Activated naive CD8-positive, alpha-beta T cell treated with anti-CD3 and anti-CD28 coated beads, Interleukin-2, amount 50 U/mL, for 24 hours (primary cell): ENCODE results near the gene RPS6KA2.

ENCODE experiments used
- ATAC-seq: fragments of 150-1000 bp; cut with Tn5 transposase; one replicate; pipeline ENCODE4 v1.10.0; 2021
- DNase-seq: peaks from one replicate; pipeline ENCODE4 v3.0.0; 2021
- H3K27ac Mint-ChIP-seq: one replicate; pipeline ENCODE4 v1.8.0; 2021; ENCODE audit warnings: mild to moderate bottlenecking, mixed read lengths
- H3K27me3 Mint-ChIP-seq: one replicate; pipeline ENCODE4 v1.8.0; 2021; ENCODE audit warnings: mixed read lengths
- H3K36me3 Mint-ChIP-seq: one replicate; pipeline ENCODE4 v1.8.0; 2021; ENCODE audit warnings: low read depth, mixed read lengths
- H3K4me1 Mint-ChIP-seq: one replicate; pipeline ENCODE4 v1.8.0; 2021; ENCODE audit warnings: mixed read lengths
- H3K4me3 Mint-ChIP-seq: one replicate; pipeline ENCODE4 v1.8.0; 2021; ENCODE audit warnings: mild to moderate bottlenecking, moderate library complexity, mixed read lengths
- H3K9me3 Mint-ChIP-seq: one replicate; pipeline ENCODE4 v1.8.0; 2021; ENCODE audit warnings: mixed read lengths

Gene RPS6KA2

GRCh38 chr6:166661327-166662085 lies 34.5 kb upstream of the RPS6KA2 start:
- ATAC-seq (no peak), DNase-seq (no peak)
- peaks cover 11% of the 10 kb centered on the region for H3K4me1 Mint-ChIP-seq
- no peaks in the 10 kb centered on the region for H3K36me3 Mint-ChIP-seq
- peaks cover 27% of the 10 kb centered on the region for H3K27me3 Mint-ChIP-seq
- H3K4me3 Mint-ChIP-seq, result no peak overlapping the region
- no peak overlapping the region for H3K27ac Mint-ChIP-seq
- H3K9me3 Mint-ChIP-seq, result no peaks in the 10 kb centered on the region

- no peaks in the 10 kb centered on the region for H3K36me3 Mint-ChIP-seq
- H3K27ac Mint-ChIP-seq, result no peak overlapping the region
- H3K4me1 Mint-ChIP-seq, result peaks cover 12% of the 10 kb centered on the region
- H3K27me3 Mint-ChIP-seq, result peaks cover 30% of the 10 kb centered on the region
- H3K4me3 Mint-ChIP-seq, result no peak overlapping the region
- DNase-seq (no peak), ATAC-seq (no peak)
- H3K9me3 Mint-ChIP-seq, result no peaks in the 10 kb centered on the region
Observed at GRCh38 chr6:166660157-166660688, 33.2 kb upstream of the RPS6KA2 start.

GRCh38 chr6:166659581-166659980 lies 32.5 kb upstream of the RPS6KA2 start:
- H3K9me3 Mint-ChIP-seq, result no peaks in the 10 kb centered on the region
- H3K4me1 Mint-ChIP-seq, result peaks cover 12% of the 10 kb centered on the region
- H3K36me3 Mint-ChIP-seq, result no peaks in the 10 kb centered on the region
- peaks cover 30% of the 10 kb centered on the region for H3K27me3 Mint-ChIP-seq
- no peak overlapping the region for H3K27ac Mint-ChIP-seq
- ATAC-seq (no peak), DNase-seq (no peak)
- no peak overlapping the region for H3K4me3 Mint-ChIP-seq

- Mint-ChIP-seq H3K4me3 (no peak overlapping the region), H3K9me3 (no peaks in the 10 kb centered on the region), H3K27me3 (peaks cover 30% of the 10 kb centered on the region), H3K36me3 (no peaks in the 10 kb centered on the region), H3K4me1 (peaks cover 12% of the 10 kb centered on the region), H3K27ac (no peak overlapping the region)
- ATAC-seq, result no peak
- no peak for DNase-seq
Observed at GRCh38 chr6:166658792-166659150, 31.7 kb upstream of the RPS6KA2 start.

GRCh38 chr6:166658115-166658791 lies 31.2 kb upstream of the RPS6KA2 start:
- no peaks in the 10 kb centered on the region for H3K36me3 Mint-ChIP-seq
- DNase-seq (no peak), ATAC-seq (no peak)
- H3K27ac Mint-ChIP-seq, result no peak overlapping the region
- peaks cover 30% of the 10 kb centered on the region for H3K27me3 Mint-ChIP-seq
- H3K9me3 Mint-ChIP-seq, result no peaks in the 10 kb centered on the region
- no peak overlapping the region for H3K4me3 Mint-ChIP-seq
- peaks cover 12% of the 10 kb centered on the region for H3K4me1 Mint-ChIP-seq

- no peak overlapping the region for H3K27ac Mint-ChIP-seq
- H3K4me1 Mint-ChIP-seq, result peaks cover 12% of the 10 kb centered on the region
- H3K36me3 Mint-ChIP-seq, result no peaks in the 10 kb centered on the region
- H3K9me3 Mint-ChIP-seq, result no peaks in the 10 kb centered on the region
- no peak for DNase-seq
- peaks cover 28% of the 10 kb centered on the region for H3K27me3 Mint-ChIP-seq
- ATAC-seq, result no peak
- peak overlapping the region; percentile 4 for H3K4me3 Mint-ChIP-seq
Observed at GRCh38 chr6:166657531-166657930, 30.5 kb upstream of the RPS6KA2 start.

GRCh38 chr6:166656230-166657151 lies 29.4 kb upstream of the RPS6KA2 start:
- H3K27ac Mint-ChIP-seq, result no peak overlapping the region
- H3K9me3 Mint-ChIP-seq, result no peaks in the 10 kb centered on the region
- H3K4me3 Mint-ChIP-seq, result peak overlapping the region; percentile 4
- peaks cover 12% of the 10 kb centered on the region for H3K4me1 Mint-ChIP-seq
- DNase-seq (no peak), ATAC-seq (no peak)
- no peaks in the 10 kb centered on the region for H3K36me3 Mint-ChIP-seq
- H3K27me3 Mint-ChIP-seq, result peaks cover 26% of the 10 kb centered on the region

GRCh38 chr6:166655713-166656229 lies 28.7 kb upstream of the RPS6KA2 start:
- Mint-ChIP-seq H3K27ac (no peak overlapping the region), H3K4me3 (no peak overlapping the region), H3K27me3 (peaks cover 26% of the 10 kb centered on the region), H3K36me3 (no peaks in the 10 kb centered on the region), H3K4me1 (peaks cover 12% of the 10 kb centered on the region), H3K9me3 (no peaks in the 10 kb centered on the region)
- DNase-seq (no peak), ATAC-seq (no peak)

GRCh38 chr6:166655251-166655650 lies 28.2 kb upstream of the RPS6KA2 start:
- H3K9me3 Mint-ChIP-seq, result no peaks in the 10 kb centered on the region
- H3K36me3 Mint-ChIP-seq, result no peaks in the 10 kb centered on the region
- peaks cover 26% of the 10 kb centered on the region for H3K27me3 Mint-ChIP-seq
- DNase-seq, result no peak
- no peak overlapping the region for H3K27ac Mint-ChIP-seq
- no peak for ATAC-seq
- peaks cover 12% of the 10 kb centered on the region for H3K4me1 Mint-ChIP-seq
- no peak overlapping the region for H3K4me3 Mint-ChIP-seq

- Mint-ChIP-seq H3K4me3 (no peak overlapping the region), H3K9me3 (no peaks in the 10 kb centered on the region), H3K27me3 (peaks cover 26% of the 10 kb centered on the region), H3K27ac (no peak overlapping the region), H3K36me3 (no peaks in the 10 kb centered on the region), H3K4me1 (peaks cover 12% of the 10 kb centered on the region)
- no peak for ATAC-seq
- no peak for DNase-seq
Observed at GRCh38 chr6:166654573-166654972, 27.5 kb upstream of the RPS6KA2 start.

GRCh38 chr6:166653639-166653941 lies 26.5 kb upstream of the RPS6KA2 start:
- H3K36me3 Mint-ChIP-seq, result no peaks in the 10 kb centered on the region
- DNase-seq (no peak), ATAC-seq (no peak)
- peaks cover 12% of the 10 kb centered on the region for H3K4me1 Mint-ChIP-seq
- peaks cover 18% of the 10 kb centered on the region for H3K27me3 Mint-ChIP-seq
- no peak overlapping the region for H3K4me3 Mint-ChIP-seq
- H3K9me3 Mint-ChIP-seq, result no peaks in the 10 kb centered on the region
- H3K27ac Mint-ChIP-seq, result no peak overlapping the region

GRCh38 chr6:166650824-166651807 lies 24.1 kb upstream of the RPS6KA2 start:
- DNase-seq (no peak), ATAC-seq (no peak)
- Mint-ChIP-seq H3K27me3 (no peaks in the 10 kb centered on the region), H3K27ac (no peak overlapping the region), H3K4me3 (no peak overlapping the region), H3K4me1 (no peaks in the 10 kb centered on the region), H3K36me3 (no peaks in the 10 kb centered on the region), H3K9me3 (no peaks in the 10 kb centered on the region)

- no peaks in the 10 kb centered on the region for H3K27me3 Mint-ChIP-seq
- DNase-seq (no peak), ATAC-seq (no peak)
- no peak overlapping the region for H3K27ac Mint-ChIP-seq
- no peaks in the 10 kb centered on the region for H3K9me3 Mint-ChIP-seq
- no peak overlapping the region for H3K4me3 Mint-ChIP-seq
- no peaks in the 10 kb centered on the region for H3K36me3 Mint-ChIP-seq
- no peaks in the 10 kb centered on the region for H3K4me1 Mint-ChIP-seq
Observed at GRCh38 chr6:166650047-166650446, 23.0 kb upstream of the RPS6KA2 start.
